ENCODE results near the gene ARHGAP22.

The ARHGAP22 gene

DNA sequence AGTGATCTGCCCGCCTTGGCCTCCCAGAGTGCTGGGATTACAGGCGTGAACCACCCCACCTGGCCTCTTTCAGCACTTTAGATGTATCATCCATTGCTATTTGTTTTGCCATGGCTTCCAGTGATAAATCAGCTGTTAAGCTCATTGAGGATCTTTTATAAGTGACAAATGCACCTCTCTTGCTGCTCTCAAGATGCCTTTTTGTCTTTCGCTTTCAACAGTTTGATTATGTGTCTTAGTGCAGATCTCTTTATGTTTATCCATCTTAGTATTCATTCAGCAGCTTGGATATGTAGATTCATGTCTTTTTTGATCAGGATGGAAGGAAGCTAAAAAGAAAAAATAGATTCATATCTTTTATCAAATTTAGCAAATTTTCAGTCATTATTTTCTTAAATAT is 192.8 kb downstream of the ARHGAP22 start:
- no peak for DNase-seq

DNA sequence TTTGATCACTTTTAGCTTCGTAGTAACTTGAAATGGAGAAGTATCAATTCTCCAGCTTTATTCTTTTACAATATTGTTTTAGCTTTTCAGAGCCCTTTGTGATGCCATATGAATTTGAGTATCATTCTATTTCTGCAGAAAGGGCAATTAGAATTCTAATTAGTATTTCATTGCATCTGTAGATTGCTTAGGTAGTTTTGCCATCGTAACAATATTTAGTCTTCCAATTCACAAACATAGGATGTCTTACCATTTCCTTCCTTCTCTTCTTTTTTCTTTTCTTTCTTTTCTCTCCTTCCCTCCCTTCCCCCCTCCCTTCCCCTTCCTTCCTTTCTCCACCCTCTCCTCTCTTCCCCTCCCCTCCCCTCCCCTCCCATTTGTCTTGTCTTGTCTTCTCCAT is 193.4 kb downstream of the ARHGAP22 start:
- no peak for DNase-seq

DNA sequence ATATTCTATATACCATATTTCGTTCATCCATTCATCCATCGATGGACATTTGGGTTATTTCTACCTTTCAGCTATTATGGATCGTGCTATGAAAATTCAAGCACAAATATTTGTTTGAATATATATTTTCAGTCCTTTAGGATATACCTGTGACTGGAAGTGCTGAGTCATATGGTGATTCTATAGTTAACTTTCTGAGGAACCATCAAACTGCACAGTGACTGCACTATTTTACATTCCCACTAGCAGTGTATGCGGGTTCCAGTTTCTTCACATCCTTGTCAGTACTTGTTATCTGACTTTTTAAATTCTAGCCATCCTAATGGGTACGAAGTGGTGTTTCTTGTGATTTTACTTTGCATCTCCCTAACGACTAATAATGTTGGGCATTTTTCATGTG is 194.4 kb downstream of the ARHGAP22 start:
- no peak for DNase-seq

DNA sequence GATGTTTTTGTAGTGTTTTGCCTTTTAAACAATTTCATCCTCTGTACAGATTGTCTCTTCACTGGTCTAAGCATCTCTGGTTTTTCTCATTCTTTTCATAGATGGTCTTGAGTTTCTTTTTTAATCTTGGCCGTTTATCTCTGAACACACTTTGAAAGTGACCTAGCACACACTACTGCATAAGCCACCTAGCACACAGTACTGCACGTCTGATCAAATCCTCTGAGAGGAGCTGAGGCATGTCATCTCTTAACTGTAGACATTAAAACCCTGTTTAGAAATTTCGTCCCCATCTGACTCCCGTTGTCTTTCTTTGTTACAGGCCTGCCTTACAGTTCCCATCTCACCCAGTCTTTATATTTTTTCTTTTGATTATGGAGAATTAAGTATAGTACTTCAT is 198.2 kb downstream of the ARHGAP22 start:
- no peak for DNase-seq

DNA sequence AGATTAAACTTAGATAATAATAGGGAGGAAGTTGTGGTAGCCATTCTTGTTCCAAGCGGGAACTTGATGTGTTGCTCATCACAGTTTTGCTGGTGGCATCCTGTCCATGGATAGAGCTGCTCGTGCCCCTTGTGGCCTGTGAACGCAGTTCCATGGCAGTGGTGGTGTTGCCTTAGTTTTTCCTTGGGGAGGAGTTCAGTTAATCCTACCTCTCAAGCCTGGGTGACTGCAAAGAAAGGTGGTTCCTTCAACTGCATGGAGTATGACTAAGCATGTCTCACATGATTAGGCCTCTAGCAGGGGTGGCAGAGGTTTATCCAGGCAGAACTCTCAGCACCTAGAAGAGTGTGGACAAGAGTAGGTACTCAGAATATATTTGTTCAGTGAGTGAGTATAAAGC is 198.7 kb downstream of the ARHGAP22 start:
- DNase-seq, result no peak

DNA sequence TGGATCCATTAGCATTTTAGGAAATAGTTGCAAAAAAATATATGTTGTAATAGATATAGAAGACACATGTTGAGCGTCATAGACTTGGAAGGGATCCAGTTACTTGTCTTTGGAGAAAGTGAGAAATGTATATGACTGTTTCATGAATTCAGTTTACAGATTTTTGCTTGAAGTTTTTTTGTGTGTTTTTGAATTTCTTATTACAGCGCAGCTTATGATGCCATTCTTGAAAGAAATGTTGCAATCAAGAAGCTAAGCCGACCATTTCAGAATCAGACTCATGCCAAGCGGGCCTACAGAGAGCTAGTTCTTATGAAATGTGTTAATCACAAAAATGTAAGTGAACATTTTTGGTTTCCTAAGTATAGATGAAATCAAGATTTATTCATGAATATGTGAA is 200.2 kb downstream of the ARHGAP22 start:
- no peak for DNase-seq

DNA sequence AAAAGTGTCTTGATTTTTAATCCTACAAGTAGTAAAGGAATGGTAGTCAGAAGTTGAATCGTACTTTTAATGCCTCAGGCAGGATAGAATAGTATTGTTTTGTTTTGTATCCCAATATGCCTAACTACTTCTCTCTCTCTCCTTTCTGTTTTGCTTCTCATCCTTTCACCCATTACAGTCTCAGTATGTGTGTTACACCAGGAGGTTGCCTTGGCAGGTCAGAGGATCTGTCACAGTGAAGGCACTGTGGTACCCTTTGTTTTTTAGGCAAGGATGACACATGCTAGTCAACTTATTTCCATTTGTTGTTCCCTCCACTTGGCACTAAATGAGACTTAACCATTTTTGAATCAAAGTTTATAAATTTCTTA is 204.0 kb downstream of the ARHGAP22 start:
- no peak for DNase-seq

DNA sequence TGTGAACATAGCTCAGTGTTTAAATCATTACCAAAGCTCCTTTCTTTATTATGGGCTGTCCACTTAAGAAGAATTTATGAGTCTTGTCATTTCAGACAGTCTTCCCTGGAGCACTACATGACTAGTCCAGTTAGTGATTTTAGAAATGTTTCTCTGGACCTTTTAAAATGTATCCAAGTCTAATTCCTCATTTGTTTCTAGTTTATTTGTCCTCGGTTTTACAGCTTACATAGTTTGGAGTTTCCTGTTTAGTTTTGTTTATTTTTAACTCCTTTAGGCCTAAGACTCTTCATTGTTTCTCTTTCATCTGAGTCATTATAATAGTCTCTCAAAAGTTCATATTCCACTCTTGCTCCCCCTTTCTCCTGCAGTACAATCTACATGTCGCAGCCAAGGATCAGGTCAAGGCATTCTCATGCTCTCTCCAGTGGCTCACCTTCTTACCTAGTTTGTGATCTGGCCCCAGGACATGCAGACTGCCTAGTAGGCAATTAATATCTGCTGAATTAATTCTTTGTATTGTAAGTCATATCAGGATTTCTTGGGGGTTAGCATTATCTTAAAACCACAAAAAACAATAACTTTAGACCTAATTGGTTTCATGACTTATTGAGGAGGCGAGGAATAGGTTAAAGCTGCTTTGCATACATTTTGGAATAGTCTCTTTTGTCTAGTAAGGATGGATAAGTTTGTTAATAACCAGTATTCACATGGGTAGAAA is 204.6 kb downstream of the ARHGAP22 start:
- DNase-seq, result no peak

DNA sequence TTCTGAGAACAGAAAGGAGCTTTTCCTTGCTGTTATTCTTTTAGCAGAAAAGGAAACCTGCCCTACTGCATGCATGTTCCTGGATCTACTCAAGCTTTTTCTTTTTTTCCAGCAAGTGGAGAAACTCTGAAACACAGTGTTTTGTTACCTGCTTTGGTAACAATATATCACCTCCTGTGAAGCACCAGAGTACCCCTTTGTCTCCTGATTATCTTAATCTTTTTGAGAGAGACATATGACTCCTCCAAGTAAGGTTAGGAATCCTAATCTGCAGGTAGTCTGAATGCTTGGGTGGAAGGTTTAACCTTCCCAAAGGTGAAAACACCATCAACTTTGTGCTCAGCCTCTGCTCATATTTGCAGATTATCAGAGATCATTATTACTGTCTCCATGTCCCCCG is 205.3 kb downstream of the ARHGAP22 start:
- no peak for DNase-seq

DNA sequence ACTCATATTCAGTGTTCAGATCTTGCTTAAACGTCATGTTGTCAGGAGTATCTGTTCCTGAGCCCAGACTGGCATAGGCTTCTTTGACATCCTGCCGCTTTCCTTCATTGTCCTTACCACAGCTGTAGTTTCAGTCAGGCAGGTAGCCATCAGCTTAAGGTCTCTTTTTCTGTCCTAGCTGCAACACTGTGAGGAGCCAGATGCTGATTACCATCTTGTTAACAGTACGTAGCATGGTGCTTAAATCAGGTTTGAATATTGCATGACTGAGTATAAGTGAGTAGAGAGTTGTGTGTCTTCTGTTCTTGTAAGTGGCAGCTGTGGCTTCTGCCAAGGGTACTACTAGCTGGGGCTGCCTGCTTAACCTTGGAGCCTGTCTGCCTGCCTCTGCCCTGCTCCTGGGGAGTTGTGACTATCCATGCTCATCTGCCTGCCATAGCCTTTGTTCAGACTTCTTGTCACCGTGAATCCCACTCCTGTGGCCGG is 205.8 kb downstream of the ARHGAP22 start:
- no peak for DNase-seq

DNA sequence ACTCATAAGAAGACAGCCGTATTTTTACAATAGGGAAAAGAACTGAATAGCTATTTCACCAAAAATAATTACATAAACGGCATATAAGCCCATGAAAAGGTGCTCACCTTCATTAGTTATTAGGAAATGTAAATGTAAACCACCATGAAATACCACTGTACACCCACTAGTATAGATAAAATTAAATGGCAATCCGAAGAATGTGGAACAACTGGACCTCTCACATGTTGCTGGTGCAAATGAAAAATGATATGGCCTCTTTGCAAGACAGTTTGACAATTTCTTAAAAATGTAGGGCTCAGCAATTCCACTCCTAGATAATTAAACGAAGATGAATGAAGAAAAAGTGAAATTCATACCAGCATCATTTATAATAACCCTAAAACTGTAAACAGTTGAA is 206.6 kb downstream of the ARHGAP22 start:
- no peak for DNase-seq
